SK-N-SH (cell line): ENCODE data around the gene MAD1L1. TPM values are rescaled to one million over a fixed set of nuclear protein-coding genes. Genes with fewer than 3 reads are reported as not detected.
A peak's percentile ranks its signal among the peaks of the same experiment; 100 is the strongest.

Experiments used
- CTCF ChIA-PET: fragments of 300-600, 350-600 bp; formaldehyde crosslinking; extraction: SDS; loops from one replicate; lab custom pipeline; 2021; lab: Yijun Ruan, JAX
- POLR2A ChIA-PET: fragments of 350-600 bp; sonication (Branson Sonifier 250); formaldehyde crosslinking; extraction: SDS; loops from one replicate; lab custom pipeline; 2020; ENCODE audit warnings: antibody characterized with exemption, inconsistent platforms; lab: Yijun Ruan, JAX
- DNase-seq: peaks from one replicate; pipeline ENCODE4 v3.0.0; 2012
- H2AFZ ChIP-seq: fragments of 200-600 bp; sonication (generic); 2 replicates; pipeline ENCODE4 v1.8.1; 2016; ENCODE audit warnings: antibody characterized with exemption, mild to moderate bottlenecking, low read depth
- H3F3A ChIP-seq: fragments of 200-600 bp; sonication (generic); replicated peaks from 2 replicates; pipeline ENCODE3; 2016; ENCODE audit warnings: antibody characterized with exemption, mild to moderate bottlenecking; ENCODE audit not compliant: insufficient read depth
- H3K27ac ChIP-seq, 2 experiments: fragments of 200-500 bp in 1 of 2; fragments of 200-600 bp in 1 of 2; sonication (Bioruptor generic) in 1 of 2; sonication (generic), shearing (Covaris generic) in 1 of 2; 2 replicates each; pipeline versions ENCODE4 v1.5.1 to v1.6.1; 2014 to 2016; ENCODE audit warnings: low read depth in 2 of 2, inconsistent platforms in 1 of 2, low read length in 1 of 2, mild to moderate bottlenecking in 1 of 2, mixed read lengths in 1 of 2
- H3K27me3 ChIP-seq: fragments of 200-600 bp; sonication (generic), shearing (Covaris generic); 2 replicates; pipeline ENCODE4 v1.6.1; 2016; ENCODE audit warnings: mixed run types; ENCODE audit not compliant: insufficient read depth
- H3K36me3 ChIP-seq, 2 experiments: fragments of 200-500 bp in 1 of 2; fragments of 200-600 bp in 1 of 2; sonication (Bioruptor generic) in 1 of 2; sonication (generic) in 1 of 2; replicated peaks in 1 of 2; 2 replicates each; pipeline versions ENCODE3 to v1.5.1; 2014 to 2016; ENCODE audit warnings: low read length in 1 of 2, mild to moderate bottlenecking in 1 of 2; ENCODE audit not compliant: insufficient read depth in 2 of 2, control insufficient read depth in 1 of 2
- H3K4me1 ChIP-seq, 2 experiments: fragments of 200-500 bp in 1 of 2; fragments of 200-600 bp in 1 of 2; sonication (Bioruptor generic) in 1 of 2; sonication (generic), shearing (Covaris generic) in 1 of 2; 2 replicates each; pipeline versions ENCODE4 v1.5.1 to v1.6.1; 2014 to 2016; ENCODE audit warnings: low read depth in 1 of 2, low read length in 1 of 2, mixed run types in 1 of 2; ENCODE audit not compliant: insufficient read depth in 2 of 2, control insufficient read depth in 1 of 2
- H3K4me2 ChIP-seq: fragments of 200-600 bp; sonication (generic), shearing (Covaris generic); 2 replicates; pipeline ENCODE4 v1.6.1; 2017; ENCODE audit warnings: mixed run types
- H3K4me3 ChIP-seq, 2 experiments: fragments of 200-500 bp in 1 of 2; fragments of 200-600 bp in 1 of 2; sonication (Bioruptor generic) in 1 of 2; sonication (generic), shearing (Covaris generic) in 1 of 2; 2 replicates each; pipeline versions ENCODE4 v1.5.1 to v1.8.1; 2014 to 2016; ENCODE audit warnings: low read depth in 2 of 2, inconsistent platforms in 1 of 2, low read length in 1 of 2, mild to moderate bottlenecking in 1 of 2, mixed read lengths in 1 of 2, moderate library complexity in 1 of 2
- H3K79me2 ChIP-seq: fragments of 200-600 bp; sonication (generic); 2 replicates; pipeline ENCODE4 v1.8.1; 2017; ENCODE audit warnings: mild to moderate bottlenecking; ENCODE audit not compliant: insufficient read depth
- H3K9ac ChIP-seq: fragments of 200-600 bp; sonication (generic); 2 replicates; pipeline ENCODE4 v1.6.1; 2017; ENCODE audit warnings: mixed run types
- H3K9me2 ChIP-seq: fragments of 200-600 bp; sonication (generic); 2 replicates; pipeline ENCODE4 v1.6.1; 2017; ENCODE audit warnings: mixed run types
- H3K9me3 ChIP-seq: fragments of 200-600 bp; sonication (generic); 2 replicates; pipeline ENCODE4 v1.6.1; 2017; ENCODE audit warnings: mixed run types, mild to moderate bottlenecking, moderate library complexity
- H4K20me1 ChIP-seq: fragments of 200-600 bp; sonication (generic); 2 replicates; pipeline ENCODE4 v1.6.1; 2017; ENCODE audit warnings: mild to moderate bottlenecking, mixed run types; ENCODE audit not compliant: insufficient read depth
- EZH2phosphoT487 ChIP-seq: fragments of 200-600 bp; sonication (generic); IDR thresholded peaks from 2 replicates; pipeline ENCODE4 v1.6.1; 2017; ENCODE audit warnings: low read depth, mixed run types, mild to moderate bottlenecking, antibody characterized with exemption, moderate library complexity, borderline replicate concordance
- GABPA ChIP-seq: IDR thresholded peaks from 2 replicates; pipeline ENCODE4 v1.4.0; 2012; ENCODE audit warnings: low read depth, mild to moderate bottlenecking
- GATA2 ChIP-seq: sonication (generic); formaldehyde crosslinking; IDR thresholded peaks from 2 replicates; pipeline ENCODE4 v1.5.0; 2020; ENCODE audit warnings: mild to moderate bottlenecking, missing genetic modification reagents
- JUND ChIP-seq: IDR thresholded peaks from 2 replicates; pipeline ENCODE4 v1.4.0; 2012
- MEF2A ChIP-seq: IDR thresholded peaks from 2 replicates; pipeline ENCODE4 v1.4.0; 2012; ENCODE audit warnings: low read depth, borderline replicate concordance
- NFIC ChIP-seq: IDR thresholded peaks from 2 replicates; pipeline ENCODE4 v1.4.0; 2012; ENCODE audit warnings: borderline replicate concordance
- NRF1 ChIP-seq: IDR thresholded peaks from 2 replicates; pipeline ENCODE4 v1.6.1; 2012; ENCODE audit warnings: low read depth, mild to moderate bottlenecking, low read length
- RAD21 ChIP-seq: IDR thresholded peaks from 2 replicates; pipeline ENCODE4 v1.6.1; 2012; ENCODE audit warnings: mild to moderate bottlenecking, low read length
- TCF12 ChIP-seq: IDR thresholded peaks from 2 replicates; pipeline ENCODE4 v1.4.0; 2012
- WGBS: methylation state at CpG from one replicate; pipeline ENCODE4 v1.1.6; 2017; ENCODE audit warnings: low lambda C conversion rate; 5-methylcytosine and 5-hydroxymethylcytosine counted together
- polyA plus RNA-seq, 3 experiments: library from polyadenylated mRNA; depleted of rRNA; stranded (reverse); fragments of >200 nt; gene quantifications; 2 replicates each; pipeline ENCODE4 v1.2.3, GENCODE V29; 2012
- TF ChIP-seq, protein P1 (sequence below): fragments of 150-350 bp; IDR thresholded peaks from 2 replicates; pipeline ENCODE4 v1.6.1; 2017; ENCODE audit warnings: antibody characterized with exemption, low read length, low read depth, borderline replicate concordance
- TF ChIP-seq, protein P2 (sequence below): IDR thresholded peaks from 2 replicates; pipeline ENCODE4 v1.4.0; 2012; ENCODE audit warnings: low read depth, borderline replicate concordance

The MAD1L1 gene
- polyA plus RNA-seq, 1 of the 3 experiments (the other 2 are of a cell fraction) = 46.2 TPM

DNA sequence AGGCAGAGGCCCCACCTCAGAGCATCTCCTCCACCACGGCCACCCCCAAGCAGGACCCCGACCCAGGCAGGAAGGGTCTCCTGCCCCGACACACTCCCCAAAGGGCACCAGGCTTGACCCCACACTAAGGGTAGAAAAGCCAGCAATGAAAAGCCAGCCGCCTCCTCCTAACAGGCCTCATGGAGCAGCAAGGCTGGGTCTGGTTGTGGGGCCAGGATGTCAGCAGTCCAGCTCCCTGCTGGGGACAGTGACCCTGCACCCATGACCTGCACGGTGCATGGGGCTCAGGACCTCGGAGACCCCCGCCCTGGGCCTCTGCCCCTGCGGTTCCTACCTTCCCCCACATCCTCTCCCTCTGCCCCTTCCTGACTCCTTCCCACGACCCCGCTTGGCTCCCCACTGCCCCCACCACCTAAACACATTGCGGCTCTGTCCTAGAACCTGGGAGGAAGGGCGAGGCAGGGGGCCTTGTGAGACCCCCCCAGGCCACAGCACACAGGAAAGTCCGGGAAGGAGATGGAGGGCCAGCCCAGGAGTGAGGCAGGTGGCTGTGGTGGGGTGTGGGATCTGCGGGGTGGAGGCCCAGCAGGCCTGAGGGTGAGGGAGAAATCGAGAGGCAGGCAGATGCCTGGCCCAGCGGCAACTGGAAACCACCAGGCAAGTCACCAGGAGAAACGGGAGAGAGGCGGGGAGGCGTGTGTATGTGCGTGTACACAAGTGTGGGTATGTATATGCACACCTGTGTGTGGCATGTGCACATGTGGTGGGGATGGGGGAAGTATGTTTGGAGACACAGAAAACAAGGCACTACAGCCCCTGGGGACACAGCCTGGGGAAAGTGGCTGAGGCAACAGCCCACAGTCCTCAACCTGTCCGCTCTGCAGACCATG is 229.9 kb downstream of the MAD1L1 start:
- TF ChIP-seq EZH2phosphoT487 (no peak), GATA2 (no peak), RAD21 (no peak), NRF1 (no peak), GABPA (no peak), TCF12 (no peak), MEF2A (no peak), NFIC (no peak)
- TF ChIP-seq, protein P1, sequence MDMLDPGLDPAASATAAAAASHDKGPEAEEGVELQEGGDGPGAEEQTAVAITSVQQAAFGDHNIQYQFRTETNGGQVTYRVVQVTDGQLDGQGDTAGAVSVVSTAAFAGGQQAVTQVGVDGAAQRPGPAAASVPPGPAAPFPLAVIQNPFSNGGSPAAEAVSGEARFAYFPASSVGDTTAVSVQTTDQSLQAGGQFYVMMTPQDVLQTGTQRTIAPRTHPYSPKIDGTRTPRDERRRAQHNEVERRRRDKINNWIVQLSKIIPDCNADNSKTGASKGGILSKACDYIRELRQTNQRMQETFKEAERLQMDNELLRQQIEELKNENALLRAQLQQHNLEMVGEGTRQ = no peak
- TF ChIP-seq, protein P2, sequence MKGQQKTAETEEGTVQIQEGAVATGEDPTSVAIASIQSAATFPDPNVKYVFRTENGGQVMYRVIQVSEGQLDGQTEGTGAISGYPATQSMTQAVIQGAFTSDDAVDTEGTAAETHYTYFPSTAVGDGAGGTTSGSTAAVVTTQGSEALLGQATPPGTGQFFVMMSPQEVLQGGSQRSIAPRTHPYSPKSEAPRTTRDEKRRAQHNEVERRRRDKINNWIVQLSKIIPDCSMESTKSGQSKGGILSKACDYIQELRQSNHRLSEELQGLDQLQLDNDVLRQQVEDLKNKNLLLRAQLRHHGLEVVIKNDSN = no peak
- TF ChIP-seq, all 33 proteins: peak for 0
- Histone ChIP-seq H3K79me2 (no peaks in the 10 kb centered on the region), H3K4me3 (no peak overlapping the region), H3K4me2 (no peak overlapping the region), H3K4me1 (peaks cover 0 to 64% of the 10 kb centered on the region in 2 experiments; a peak in 1 of 4 replicates), H3K27ac (peak overlapping the region in 1 of 2 experiments; percentile 54; a peak in 1 of 4 replicates), H3K36me3 (no peaks in the 10 kb centered on the region), H3K9me3 (no peaks in the 10 kb centered on the region), H4K20me1 (no peaks in the 10 kb centered on the region), H3K27me3 (no peaks in the 10 kb centered on the region), H3K9ac (no peak overlapping the region), H2AFZ (no peak overlapping the region), H3F3A (no peaks in the 10 kb centered on the region), H3K9me2 (no peaks in the 10 kb centered on the region)
- DNase-seq = no peak
- 94% methylated on average over 19 of the region's 21 CpGs for WGBS
- ChIA-PET POLR2A (no interaction called here), CTCF (interaction anchor here (1.0 to 1.5 kb wide), 2 partner anchors 56 to 145 kb away, joined by 3 read pairs; no protein-coding TSS in a partner anchor)

DNA sequence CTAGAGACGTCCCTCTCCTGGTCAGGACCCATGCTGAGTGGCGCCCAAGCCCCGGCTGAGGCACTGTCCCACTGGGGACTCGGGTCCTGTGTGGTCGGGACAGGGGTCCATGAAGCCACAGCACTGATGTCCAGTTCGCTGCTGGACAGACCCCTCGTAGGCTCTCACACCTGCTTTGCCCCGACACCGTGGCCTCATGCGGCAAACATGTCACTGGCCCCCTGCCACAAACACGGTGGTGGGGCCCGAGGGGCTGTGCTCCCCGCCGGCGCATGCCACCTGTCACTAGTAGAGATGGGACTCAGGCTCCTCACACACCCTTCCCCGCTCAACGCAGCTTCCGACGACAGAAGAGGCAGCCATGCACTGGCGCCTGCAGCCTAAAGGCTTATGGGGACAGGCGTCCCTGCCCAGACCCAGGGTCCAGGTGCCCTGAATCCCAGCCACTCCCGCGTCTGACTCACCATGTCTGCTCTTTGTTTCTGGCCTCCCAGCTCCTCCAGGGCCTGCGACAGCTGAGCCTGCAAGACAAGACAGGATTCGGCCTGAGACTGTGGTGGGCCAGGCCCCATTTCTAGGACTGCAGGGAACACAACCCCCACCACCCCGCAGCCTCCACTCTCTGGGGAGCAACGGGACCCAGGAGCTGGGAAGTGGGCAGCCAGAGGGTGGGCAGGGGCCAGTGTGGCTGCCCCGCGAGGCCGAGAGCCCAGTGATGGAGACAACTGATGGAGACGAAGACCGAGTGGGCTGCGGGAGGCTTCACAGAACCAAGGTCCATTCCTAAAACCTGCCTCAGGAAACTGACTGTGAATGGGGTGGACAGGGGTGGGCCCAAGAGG is 230.9 kb downstream of the MAD1L1 start:
- Histone ChIP-seq H3K9me3 (no peaks in the 10 kb centered on the region), H4K20me1 (no peaks in the 10 kb centered on the region), H2AFZ (no peak overlapping the region), H3K9me2 (no peaks in the 10 kb centered on the region), H3K27ac (peak overlapping the region in 1 of 2 experiments; percentile 54; a peak in 1 of 4 replicates), H3K4me2 (no peak overlapping the region), H3K9ac (no peak overlapping the region), H3K4me1 (peaks cover 0 to 56% of the 10 kb centered on the region in 2 experiments; a peak in 1 of 4 replicates), H3K36me3 (no peaks in the 10 kb centered on the region)
- POLR2A ChIA-PET = no interaction called here
- 92% methylated on average over 20 of the region's 33 CpGs for WGBS
- no peak for TF ChIP-seq EZH2phosphoT487
- no peak for TF ChIP-seq JUND
- TF ChIP-seq, all 33 proteins: peak for 0
- H3K4me3 ChIP-seq = no peak overlapping the region
- H3K27me3 ChIP-seq = no peaks in the 10 kb centered on the region
- CTCF ChIA-PET = interaction anchor here (1.0 to 1.5 kb wide), 3 partner anchors 55 to 146 kb away, joined by 3 read pairs; no protein-coding TSS in a partner anchor
- no peaks in the 10 kb centered on the region for H3K79me2 ChIP-seq
- H3F3A ChIP-seq = no peaks in the 10 kb centered on the region
- no peak for DNase-seq
